ENCODE data around the gene PBX3. TPM values are rescaled to one million over a fixed set of nuclear protein-coding genes. Genes with fewer than 3 reads are reported as not detected.

Gene PBX3
- total RNA-seq, 1 experiment from 2014 or later, result 46.0 TPM

- H3K4me3 Mint-ChIP-seq, result no peak overlapping the region; a peak in 1 of 5 replicates
- Histone ChIP-seq H4K5ac (ENCODE audit: insufficient read length, low read depth, low read length) (no peak overlapping the region), H3K23me2 (ENCODE audit: insufficient read length, low read depth, low read length, poor library complexity, severe bottlenecking) (no peaks in the 10 kb centered on the region), H3K79me1 (ENCODE audit: insufficient read depth, low read depth, low read length, poor library complexity, severe bottlenecking) (no peaks in the 10 kb centered on the region), H4K20me1 (ENCODE audit: control insufficient read depth, insufficient read depth, insufficient read length) (no peaks in the 10 kb centered on the region), H2AFZ (ENCODE audit: low read length) (no peak overlapping the region), H4K8ac (replicated peaks; ENCODE audit: insufficient read length, low read depth, low read length) (no peak overlapping the region), H3K14ac (ENCODE audit: insufficient read depth, low read length) (no peak overlapping the region; the same call in 1 of the 2 replicates), H4K91ac (ENCODE audit: insufficient read length, low read depth, low read length) (no peak overlapping the region), H2BK20ac (ENCODE audit: low read depth, low read length, poor library complexity, severe bottlenecking) (no peak overlapping the region), H3K27ac (ENCODE audit: insufficient read length, low read depth, low read length) (no peak overlapping the region), H2BK15ac (ENCODE audit: low read depth, low read length) (no peak overlapping the region), H3K18ac (ENCODE audit: insufficient read length, low read depth, low read length) (no peak overlapping the region), H3T11ph (ENCODE audit: low read length) (no peak overlapping the region), H2BK5ac (ENCODE audit: insufficient read length, low read length) (no peak overlapping the region), H2BK12ac (ENCODE audit: insufficient read length, low read depth, low read length) (no peak overlapping the region), H3K4me2 (ENCODE audit: insufficient read depth, insufficient read length, low read length) (no peak overlapping the region), H3K56ac (ENCODE audit: insufficient read length, low read depth, low read length) (no peak overlapping the region), H3K9me3 (ENCODE audit: control insufficient read depth, low read depth, low read length) (no peaks in the 10 kb centered on the region), H2BK120ac (ENCODE audit: low read depth, low read length, poor library complexity, severe bottlenecking) (no peak overlapping the region), H3K4ac (ENCODE audit: low read depth, low read length) (no peak overlapping the region), H3K27me3 (ENCODE audit: insufficient read depth, low read length) (no peaks in the 10 kb centered on the region), H3K9ac (ENCODE audit: extremely low read depth, insufficient read length, low read length) (no peak overlapping the region), H3K79me2 (ENCODE audit: insufficient read depth, low read length) (no peaks in the 10 kb centered on the region), H3K4me1 (ENCODE audit: insufficient read depth, low read length) (no peaks in the 10 kb centered on the region), H2AK5ac (ENCODE audit: insufficient read length, low read length) (no peak overlapping the region), H3K23ac (ENCODE audit: insufficient read length, low read depth, low read length) (no peak overlapping the region)
- H3K9me3 Mint-ChIP-seq, result peaks cover 2 to 4% of the 10 kb centered on the region in 2 experiments; a peak in 3 of 5 replicates
- H3K27ac Mint-ChIP-seq, result peak overlapping the region in 2 of 3 experiments; percentile 56 to 95; a peak in 2 of 7 replicates
- peaks cover 4 to 7% of the 10 kb centered on the region in 2 experiments; a peak in 3 of 4 replicates for H3K4me1 Mint-ChIP-seq
- no peak for TF ChIP-seq CTCF (conservative IDR thresholded peaks at IDR 0.05)
- H3K36me3 Mint-ChIP-seq (ENCODE audit: insufficient read depth in 1 of 3, low read depth in 3 of 3), result peaks cover 0 to 2% (median 0%) of the 10 kb centered on the region in 3 experiments; a peak in 1 of 7 replicates
- no peaks in the 10 kb centered on the region; the same call in 1 of the 2 replicates for H3K27me3 Mint-ChIP-seq (ENCODE audit: low read depth)
- DNase-seq, result no peak
- WGBS (ENCODE audit: extremely low coverage, insufficient read length, low lambda C conversion rate), result no CpG with 5 or more reads among the region's 9 CpGs
Observed at GRCh38 chr9:125988479-125989050, 241.4 kb downstream of the PBX3 start.
